Smooth muscle cell (in vitro differentiated cells): ENCODE results near the gene DDX27. TPM values are rescaled to one million over a fixed set of nuclear protein-coding genes. Genes with fewer than 3 reads are reported as not detected.

Source experiments
- DNase-seq: peaks from one replicate; lab custom pipeline; 2025; ENCODE audit not compliant: unreplicated experiment; lab: John Stamatoyannopoulos, UW
- H2AFZ ChIP-seq: fragments of 200-600 bp; sonication (generic); 2 replicates; pipeline ENCODE4 v1.6.0; 2016; ENCODE audit warnings: antibody characterized with exemption, low read depth, mild to moderate bottlenecking
- H3F3A ChIP-seq: fragments of 200-600 bp; sonication (generic); 2 replicates; pipeline ENCODE4 v1.6.0; 2017; ENCODE audit warnings: antibody characterized with exemption, low read depth
- H3K27ac ChIP-seq: fragments of 200-600 bp; sonication (generic); 2 replicates; pipeline ENCODE4 v1.5.1; 2016; ENCODE audit warnings: low read depth, mild to moderate bottlenecking
- H3K27me3 ChIP-seq: fragments of 200-600 bp; sonication (generic); 2 replicates; pipeline ENCODE4 v1.6.1; 2016; ENCODE audit warnings: low read depth, mild to moderate bottlenecking
- H3K36me3 ChIP-seq: fragments of 200-600 bp; sonication (generic); 2 replicates; pipeline ENCODE4 v1.5.1; 2016; ENCODE audit warnings: low read depth
- H3K4me1 ChIP-seq: fragments of 200-600 bp; sonication (generic); 2 replicates; pipeline ENCODE4 v1.5.1; 2016; ENCODE audit warnings: low read depth
- H3K4me2 ChIP-seq: fragments of 200-600 bp; sonication (generic); 2 replicates; pipeline ENCODE4 v1.6.0; 2016; ENCODE audit warnings: mild to moderate bottlenecking
- H3K4me3 ChIP-seq: fragments of 200-600 bp; sonication (generic); 2 replicates; pipeline ENCODE4 v1.5.1; 2016; ENCODE audit warnings: mild to moderate bottlenecking
- H3K79me2 ChIP-seq: fragments of 200-600 bp; sonication (generic); 2 replicates; pipeline ENCODE4 v1.6.0; 2016; ENCODE audit warnings: low read depth, mild to moderate bottlenecking
- H3K9ac ChIP-seq: fragments of 200-600 bp; sonication (generic); 2 replicates; pipeline ENCODE4 v1.6.0; 2016; ENCODE audit warnings: low read depth
- H3K9me3 ChIP-seq: fragments of 200-600 bp; sonication (generic); replicated peaks from 2 replicates; pipeline ENCODE4 v1.5.1; 2016; ENCODE audit warnings: low read depth
- H4K20me1 ChIP-seq: fragments of 200-600 bp; sonication (generic); 2 replicates; pipeline ENCODE4 v1.6.0; 2016; ENCODE audit warnings: low read depth
- CTCF ChIP-seq: fragments of 200-600 bp; sonication (generic); IDR thresholded peaks from 2 replicates; pipeline ENCODE4 v1.5.1; 2017; ENCODE audit warnings: borderline replicate concordance, mild to moderate bottlenecking, antibody characterized with exemption; ENCODE audit not compliant: insufficient read depth, poor library complexity, severe bottlenecking
- WGBS: methylation state at CpG from one replicate; pipeline ENCODE4 v1.1.7; 2016; ENCODE audit warnings: low lambda C conversion rate; 5-methylcytosine and 5-hydroxymethylcytosine counted together
- polyA plus RNA-seq: library from polyadenylated mRNA; unstranded; fragments of >200 nt; fragmentation: Nextera tagmentation; extraction: Ambion mirVana; gene quantifications from 2 replicates; pipeline ENCODE4 v1.2.1, GENCODE V29; 2016
- total RNA-seq: library from RNA; depleted of rRNA; stranded (reverse); fragments of >200 nt; gene quantifications from 2 replicates; pipeline ENCODE4 v1.2.3, GENCODE V29; 2014

DDX27 gene
- total and polyA plus RNA-seq, 2 experiments from 2014 or later: 19.6 to 28.3 TPM

GRCh38 chr20:49283176-49283702 is 64.0 kb downstream of the DDX27 start:
- Histone ChIP-seq H3K4me1 (peaks cover 77% of the 10 kb centered on the region), H3K27ac (peak overlapping the region; percentile 97), H3K9ac (no peak overlapping the region), H3K9me3 (no peaks in the 10 kb centered on the region), H2AFZ (no peak overlapping the region), H3K27me3 (no peaks in the 10 kb centered on the region), H3K4me2 (peak overlapping the region; percentile 87), H4K20me1 (peaks cover 97% of the 10 kb centered on the region), H3K79me2 (peaks cover 91% of the 10 kb centered on the region), H3F3A (peaks cover 60% of the 10 kb centered on the region), H3K36me3 (no peaks in the 10 kb centered on the region), H3K4me3 (peak overlapping the region; percentile 72)
- DNase-seq: no peak
- TF ChIP-seq CTCF: no peak
- 62% methylated on average over 9 of the region's 9 CpGs for WGBS

GRCh38 chr20:49283703-49284625 is 64.7 kb downstream of the DDX27 start:
- no peak for DNase-seq
- Histone ChIP-seq H3K36me3 (no peaks in the 10 kb centered on the region), H3K4me1 (peaks cover 77% of the 10 kb centered on the region)

GRCh38 chr20:49284818-49285217 is 65.6 kb downstream of the DDX27 start:
- Histone ChIP-seq H3K36me3 (no peaks in the 10 kb centered on the region), H3K9me3 (no peaks in the 10 kb centered on the region), H3K27me3 (no peaks in the 10 kb centered on the region), H2AFZ (no peak overlapping the region), H3K4me1 (peaks cover 74% of the 10 kb centered on the region), H3K4me2 (peak overlapping the region; percentile 43), H3F3A (peaks cover 66% of the 10 kb centered on the region), H3K9ac (peak overlapping the region; percentile 29), H3K4me3 (peak overlapping the region; percentile 12), H3K27ac (peak overlapping the region; percentile 97), H3K79me2 (peaks cover 78% of the 10 kb centered on the region), H4K20me1 (peaks cover 100% of the 10 kb centered on the region)
- TF ChIP-seq CTCF: no peak
- no peak for DNase-seq
- WGBS: 64% methylated on average over 5 of the region's 5 CpGs

More at GRCh38 chr20:49283703-49284625, 64.7 kb downstream of the DDX27 start:
- 62% methylated on average over 3 of the region's 3 CpGs for WGBS
- Histone ChIP-seq H3K79me2 (peaks cover 86% of the 10 kb centered on the region), H3K9ac (no peak overlapping the region), H4K20me1 (peaks cover 100% of the 10 kb centered on the region), H3K4me2 (peak overlapping the region; percentile 87), H2AFZ (no peak overlapping the region), H3K27me3 (no peaks in the 10 kb centered on the region), H3K9me3 (no peaks in the 10 kb centered on the region), H3K27ac (peak overlapping the region; percentile 97), H3F3A (peaks cover 64% of the 10 kb centered on the region), H3K4me3 (peak overlapping the region; percentile 72)
- TF ChIP-seq CTCF: no peak
